A549 (cell line): Measurements from ENCODE around the gene GPBAR1.

Experiments used
- EP300 ChIP-seq, 2 experiments: fragments of >200 bp; sonication (Bioruptor Twin); formaldehyde crosslinking; IDR thresholded peaks; 2 replicates in 1 of 2; 3 replicates in 1 of 2; pipeline ENCODE4 v1.6.1; 2016 to 2017
- FOSL2 ChIP-seq, 2 experiments: fragments of 450-650 bp in 1 of 2; fragments of >200 bp in 1 of 2; sonication (Bioruptor Twin) in 1 of 2; formaldehyde crosslinking; IDR thresholded peaks; 2 replicates each; pipeline versions ENCODE4 v1.5.0 to v1.6.1; 2016 to 2020; ENCODE audit warnings: mild to moderate bottlenecking in 1 of 2, moderate library complexity in 1 of 2
- NFE2L2 ChIP-seq: fragments of 150-350 bp; conservative IDR thresholded peaks from 2 replicates; pipeline ENCODE4 v1.6.1; 2014; ENCODE audit warnings: low read length
- PHF8 ChIP-seq: fragments of 200-600 bp; sonication (generic); IDR thresholded peaks from 2 replicates; pipeline ENCODE4 v1.6.1; 2016; ENCODE audit warnings: low read depth, mild to moderate bottlenecking, antibody characterized with exemption, moderate library complexity, borderline replicate concordance
- POLR2A ChIP-seq: IDR thresholded peaks from 2 replicates; pipeline ENCODE4 v1.6.1; 2012; ENCODE audit warnings: mild to moderate bottlenecking, low read length
- RAD21 ChIP-seq, 2 experiments: fragments of >200 bp in 1 of 2; sonication (Bioruptor Twin) in 1 of 2; formaldehyde crosslinking in 1 of 2; IDR thresholded peaks in 1 of 2; conservative IDR thresholded peaks in 1 of 2; 2 replicates in 1 of 2; 3 replicates in 1 of 2; pipeline ENCODE4 v1.6.1; 2012 to 2018; ENCODE audit warnings: inconsistent platforms in 1 of 2
- RCOR1 ChIP-seq: fragments of 150-350 bp; IDR thresholded peaks from 2 replicates; pipeline ENCODE4 v1.6.1; 2014; ENCODE audit warnings: antibody characterized with exemption, low read length, low read depth
- REST ChIP-seq: fragments of 200-600 bp; sonication (generic); IDR thresholded peaks from 2 replicates; pipeline ENCODE4 v1.6.1; 2016; ENCODE audit warnings: antibody characterized with exemption, mild to moderate bottlenecking, moderate library complexity
- TF ChIP-seq, protein P1 (sequence below): fragments of >200 bp; sonication (Bioruptor Twin); formaldehyde crosslinking; IDR thresholded peaks from 3 replicates; pipeline ENCODE4 v1.5.1; 2016
- TF ChIP-seq, protein P2 (sequence below): IDR thresholded peaks from 2 replicates; pipeline ENCODE4 v1.6.1; 2012
- TF ChIP-seq, protein P3 (sequence below): fragments of 250-450 bp; sonication (Bioruptor Pico); IDR thresholded peaks from 2 replicates; pipeline ENCODE4 v1.5.0; 2021; ENCODE audit warnings: mild to moderate bottlenecking, moderate library complexity, borderline replicate concordance

- TF ChIP-seq REST (no peak), RCOR1 (no peak), PHF8 (no peak), POLR2A (no peak), NFE2L2 (no peak), RAD21 (conservative IDR thresholded peaks at IDR 0.05 in 1 of 2, IDR thresholded peaks at IDR 0.05 in 1 of 2) (no peak), FOSL2 (IDR thresholded peaks at IDR 0.05) (no peak), FOSL2 (CRISPR knock-in tag; IDR thresholded peaks at IDR 0.05) (no peak), EP300 (IDR thresholded peaks at IDR 0.05) (no peak)
- TF ChIP-seq, protein P1, sequence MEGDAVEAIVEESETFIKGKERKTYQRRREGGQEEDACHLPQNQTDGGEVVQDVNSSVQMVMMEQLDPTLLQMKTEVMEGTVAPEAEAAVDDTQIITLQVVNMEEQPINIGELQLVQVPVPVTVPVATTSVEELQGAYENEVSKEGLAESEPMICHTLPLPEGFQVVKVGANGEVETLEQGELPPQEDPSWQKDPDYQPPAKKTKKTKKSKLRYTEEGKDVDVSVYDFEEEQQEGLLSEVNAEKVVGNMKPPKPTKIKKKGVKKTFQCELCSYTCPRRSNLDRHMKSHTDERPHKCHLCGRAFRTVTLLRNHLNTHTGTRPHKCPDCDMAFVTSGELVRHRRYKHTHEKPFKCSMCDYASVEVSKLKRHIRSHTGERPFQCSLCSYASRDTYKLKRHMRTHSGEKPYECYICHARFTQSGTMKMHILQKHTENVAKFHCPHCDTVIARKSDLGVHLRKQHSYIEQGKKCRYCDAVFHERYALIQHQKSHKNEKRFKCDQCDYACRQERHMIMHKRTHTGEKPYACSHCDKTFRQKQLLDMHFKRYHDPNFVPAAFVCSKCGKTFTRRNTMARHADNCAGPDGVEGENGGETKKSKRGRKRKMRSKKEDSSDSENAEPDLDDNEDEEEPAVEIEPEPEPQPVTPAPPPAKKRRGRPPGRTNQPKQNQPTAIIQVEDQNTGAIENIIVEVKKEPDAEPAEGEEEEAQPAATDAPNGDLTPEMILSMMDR, result no peak
- TF ChIP-seq, protein P2, sequence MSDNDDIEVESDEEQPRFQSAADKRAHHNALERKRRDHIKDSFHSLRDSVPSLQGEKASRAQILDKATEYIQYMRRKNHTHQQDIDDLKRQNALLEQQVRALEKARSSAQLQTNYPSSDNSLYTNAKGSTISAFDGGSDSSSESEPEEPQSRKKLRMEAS, result no peak
- TF ChIP-seq, protein P3, sequence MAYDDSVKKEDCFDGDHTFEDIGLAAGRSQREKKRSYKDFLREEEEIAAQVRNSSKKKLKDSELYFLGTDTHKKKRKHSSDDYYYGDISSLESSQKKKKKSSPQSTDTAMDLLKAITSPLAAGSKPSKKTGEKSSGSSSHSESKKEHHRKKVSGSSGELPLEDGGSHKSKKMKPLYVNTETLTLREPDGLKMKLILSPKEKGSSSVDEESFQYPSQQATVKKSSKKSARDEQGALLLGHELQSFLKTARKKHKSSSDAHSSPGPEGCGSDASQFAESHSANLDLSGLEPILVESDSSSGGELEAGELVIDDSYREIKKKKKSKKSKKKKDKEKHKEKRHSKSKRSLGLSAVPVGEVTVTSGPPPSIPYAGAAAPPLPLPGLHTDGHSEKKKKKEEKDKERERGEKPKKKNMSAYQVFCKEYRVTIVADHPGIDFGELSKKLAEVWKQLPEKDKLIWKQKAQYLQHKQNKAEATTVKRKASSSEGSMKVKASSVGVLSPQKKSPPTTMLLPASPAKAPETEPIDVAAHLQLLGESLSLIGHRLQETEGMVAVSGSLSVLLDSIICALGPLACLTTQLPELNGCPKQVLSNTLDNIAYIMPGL (CRISPR knock-in tag), result no peak
These were observed 7.6 kb upstream of the GPBAR1 start for GRCh38 chr2:218253232-218253625.
